Measurements from ENCODE around the gene ARHGAP22. TPM values are rescaled to one million over a fixed set of nuclear protein-coding genes. Genes with fewer than 3 reads are reported as not detected.

Gene ARHGAP22
- polyA plus RNA-seq, 1 experiment: 7.2 TPM

GRCh38 chr10:48547981-48548380 lies 56.9 kb downstream of the ARHGAP22 start:
- TF ChIP-seq CTCF (IDR thresholded peaks at IDR 0.05; ENCODE audit: insufficient read depth, low read depth, low read length): no peak
- POLR2A ChIA-PET: no interaction called here
- Histone ChIP-seq H3K4me3 (ENCODE audit: low read depth, low read length) (no peak overlapping the region), H3K36me3 (ENCODE audit: control insufficient read depth, insufficient read depth, low read length) (peaks cover 2% of the 10 kb centered on the region), H3K27me3 (ENCODE audit: control insufficient read depth, insufficient read depth, low read length) (no peaks in the 10 kb centered on the region)
- CTCF ChIA-PET: interaction anchor here (1.0 to 28.7 kb wide), 6 partner anchors 10 to 188 kb away, joined by 3 to 739 read pairs (median 6); no protein-coding TSS in a partner anchor
- DNase-seq (ENCODE audit: low read depth): no peak

GRCh38 chr10:48547061-48547895 lies 57.6 kb downstream of the ARHGAP22 start:
- no peak for TF ChIP-seq CTCF (IDR thresholded peaks at IDR 0.05; ENCODE audit: insufficient read depth, low read depth, low read length)
- no peaks in the 10 kb centered on the region for H3K27me3 ChIP-seq (ENCODE audit: control insufficient read depth, insufficient read depth, low read length)
- no peak overlapping the region for H3K4me3 ChIP-seq (ENCODE audit: low read depth, low read length)
- ChIA-PET CTCF (interaction anchor here (0.9 to 28.7 kb wide), 7 partner anchors 9 to 188 kb away, joined by 3 to 739 read pairs (median 4); no protein-coding TSS in a partner anchor), POLR2A (no interaction called here)
- H3K36me3 ChIP-seq (ENCODE audit: control insufficient read depth, insufficient read depth, low read length): peaks cover 2% of the 10 kb centered on the region; the same call in 1 of the 2 replicates
- DNase-seq (ENCODE audit: low read depth): no peak

GRCh38 chr10:48545462-48546145 lies 59.3 kb downstream of the ARHGAP22 start:
- POLR2A ChIA-PET: no interaction called here

GRCh38 chr10:48543182-48543844 lies 61.6 kb downstream of the ARHGAP22 start:
- Histone ChIP-seq H3K4me3 (ENCODE audit: low read depth, low read length) (no peak overlapping the region), H3K27me3 (ENCODE audit: control insufficient read depth, insufficient read depth, low read length) (no peaks in the 10 kb centered on the region), H3K36me3 (ENCODE audit: control insufficient read depth, insufficient read depth, low read length) (no peaks in the 10 kb centered on the region)
- POLR2A ChIA-PET: interaction anchor here (0.6 kb wide), 1 partner anchor 114 kb away, joined by 3 read pairs; no protein-coding TSS in a partner anchor
- no peak for DNase-seq (ENCODE audit: low read depth)
- TF ChIP-seq CTCF (IDR thresholded peaks at IDR 0.05; ENCODE audit: insufficient read depth, low read depth, low read length): no peak
- CTCF ChIA-PET: interaction anchor here (0.6 to 28.7 kb wide), 7 partner anchors 9 to 180 kb away, joined by 3 to 739 read pairs (median 5); no protein-coding TSS in a partner anchor

More at GRCh38 chr10:48545462-48546145, 59.3 kb downstream of the ARHGAP22 start:
- DNase-seq (ENCODE audit: low read depth): no peak
- CTCF ChIA-PET: interaction anchor here (0.9 to 28.7 kb wide), 6 partner anchors 15 to 184 kb away, joined by 3 to 739 read pairs (median 4); no protein-coding TSS in a partner anchor
- H3K36me3 ChIP-seq (ENCODE audit: control insufficient read depth, insufficient read depth, low read length): no peaks in the 10 kb centered on the region
- TF ChIP-seq CTCF (IDR thresholded peaks at IDR 0.05; ENCODE audit: insufficient read depth, low read depth, low read length): no peak
- no peaks in the 10 kb centered on the region for H3K27me3 ChIP-seq (ENCODE audit: control insufficient read depth, insufficient read depth, low read length)
- no peak overlapping the region for H3K4me3 ChIP-seq (ENCODE audit: low read depth, low read length)

Data from BJ (cell line).